GM20431 (cell line): ENCODE data around the gene OVCA2.

Experiments
- in situ Hi-C: fragments of 300-500 bp; cut with MseI, MboI; formaldehyde crosslinking; loops from one replicate; pipeline ENCODE4 v1.15.0; 2020; ENCODE audit warnings: low sequenced_read_pairs; ENCODE audit not compliant: unreplicated experiment

Gene OVCA2

GRCh38 chr17:2041561-2042389 is at the start of gene OVCA2:
Gene OVCA2, plus strand, starts transcription at chr17:2042022. Its CDS starts 26 bp downstream, at chr17:2042048.
- in situ Hi-C loops = no loop called here

- in situ Hi-C loops = no loop called here
Observed at GRCh38 chr17:1992541-1992940, 49.3 kb upstream of the OVCA2 start.

DNA sequence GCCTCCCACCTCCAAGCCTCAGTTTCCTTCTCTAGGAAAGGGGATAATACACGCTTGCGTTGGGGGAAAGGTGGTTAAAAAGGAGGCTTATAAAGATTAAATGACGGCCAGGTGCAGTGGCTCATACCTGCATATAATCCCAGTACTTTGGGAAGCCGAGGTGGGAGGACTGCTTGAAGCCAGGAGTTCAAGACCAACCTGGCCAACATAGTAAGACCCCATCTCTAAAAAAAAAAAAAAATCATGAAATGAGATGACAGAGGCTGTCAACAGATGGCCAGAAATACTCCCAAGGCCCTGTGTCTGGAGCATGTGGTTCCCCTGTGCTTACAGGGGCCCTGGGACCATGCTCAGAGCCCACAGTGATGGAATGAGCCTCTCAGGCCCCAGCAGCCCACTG is 47.1 kb upstream of the OVCA2 start:
- in situ Hi-C loops = no loop called here

DNA sequence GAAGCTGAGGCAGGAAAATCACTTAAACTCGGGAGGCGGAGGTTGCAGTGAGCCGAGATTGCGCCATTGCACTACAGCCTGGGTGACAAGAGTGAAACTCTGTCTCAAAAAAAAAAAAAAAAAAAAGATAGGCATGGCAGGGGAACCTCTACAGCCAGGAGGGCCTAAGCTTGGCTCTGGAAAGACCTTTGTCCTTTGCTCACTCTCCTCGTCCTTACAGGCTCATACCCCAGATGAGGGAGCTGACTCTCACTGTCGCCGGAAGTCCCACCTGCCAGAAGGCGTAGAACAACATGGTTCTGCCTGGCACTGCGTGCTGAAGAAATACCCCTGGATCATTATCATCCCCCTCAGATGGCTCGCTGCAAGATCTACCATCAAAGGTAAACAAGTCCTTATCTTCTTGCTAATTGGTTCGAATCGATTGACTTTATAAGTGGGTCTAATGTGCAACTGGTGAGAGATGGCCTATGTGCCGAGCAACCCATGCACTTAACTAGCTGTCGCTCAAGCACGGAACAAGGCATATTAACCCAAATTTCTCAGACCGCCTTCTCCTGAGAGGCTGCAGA is 46.4 kb upstream of the OVCA2 start:
- in situ Hi-C loops = no loop called here

GRCh38 chr17:1995907-1996799 is 45.7 kb upstream of the OVCA2 start:
- in situ Hi-C loops = no loop called here

GRCh38 chr17:1996800-1997288 is 45.0 kb upstream of the OVCA2 start:
- in situ Hi-C loops = no loop called here

DNA sequence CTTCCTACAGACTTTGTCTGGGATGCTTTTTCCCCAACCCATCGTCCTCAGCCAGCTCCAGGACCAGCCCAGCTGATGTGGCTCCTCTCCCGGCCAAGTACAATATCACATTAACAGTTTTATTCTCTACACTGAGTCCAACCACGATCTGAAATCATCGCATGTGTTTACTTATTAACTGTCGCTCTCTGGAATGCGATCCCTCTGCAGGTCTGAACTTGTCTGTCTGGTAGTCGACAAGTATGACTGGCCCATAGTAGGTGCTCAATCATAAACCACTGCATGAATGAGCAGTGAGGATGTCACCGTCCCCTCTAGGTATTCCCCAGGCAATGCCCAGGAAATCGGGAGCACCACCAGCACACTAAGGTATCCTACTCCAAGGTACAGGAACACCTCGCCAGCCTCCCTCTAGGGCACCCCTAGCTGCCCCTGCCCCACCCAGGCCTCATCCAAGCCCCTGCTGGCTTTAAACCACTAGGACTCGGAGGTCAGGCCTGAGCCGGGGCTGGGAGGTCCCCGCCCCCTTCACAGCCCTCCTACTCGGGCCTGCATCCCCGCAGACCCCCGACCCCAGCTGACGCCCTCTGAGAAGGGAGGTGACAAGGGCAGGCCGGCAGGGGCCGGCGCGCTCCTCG is 44.4 kb upstream of the OVCA2 start:
- in situ Hi-C loops = no loop called here

GRCh38 chr17:1997927-1998742 is 43.7 kb upstream of the OVCA2 start:
- in situ Hi-C loops = no loop called here

DNA sequence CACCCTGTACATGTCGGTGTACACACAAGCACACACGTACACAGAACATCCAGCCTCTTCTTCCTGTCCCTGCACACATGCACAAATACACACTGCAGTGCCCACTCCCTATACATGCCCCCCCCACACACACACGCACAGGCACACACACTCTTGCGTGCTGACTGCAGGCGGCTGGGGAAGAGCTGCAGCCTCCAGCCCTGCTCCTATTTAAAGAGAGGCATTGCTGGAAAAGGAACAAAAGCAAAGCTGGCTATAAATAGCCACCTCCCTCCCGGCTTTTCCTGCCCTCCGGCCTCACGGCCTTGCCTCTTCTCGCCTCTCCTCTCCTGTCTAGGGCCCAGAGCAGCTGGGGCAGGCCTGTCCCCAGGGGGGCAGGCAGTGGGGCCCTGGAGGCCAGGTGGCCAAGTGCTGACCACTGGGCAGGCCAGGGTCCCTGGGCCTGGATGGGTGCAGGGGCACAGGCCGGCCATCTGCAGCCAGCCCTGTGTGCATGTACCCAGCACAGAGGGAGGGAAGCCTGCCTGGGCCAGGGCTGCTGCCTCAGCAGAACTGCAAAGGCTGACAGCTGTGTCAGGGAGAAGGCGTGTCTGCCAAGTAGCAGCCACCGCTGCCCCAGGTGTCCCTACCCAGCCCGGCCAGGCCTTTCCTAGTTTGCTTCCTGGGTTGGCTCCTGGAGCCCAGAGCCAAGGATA is 42.1 kb upstream of the OVCA2 start:
- in situ Hi-C loops = no loop called here

DNA sequence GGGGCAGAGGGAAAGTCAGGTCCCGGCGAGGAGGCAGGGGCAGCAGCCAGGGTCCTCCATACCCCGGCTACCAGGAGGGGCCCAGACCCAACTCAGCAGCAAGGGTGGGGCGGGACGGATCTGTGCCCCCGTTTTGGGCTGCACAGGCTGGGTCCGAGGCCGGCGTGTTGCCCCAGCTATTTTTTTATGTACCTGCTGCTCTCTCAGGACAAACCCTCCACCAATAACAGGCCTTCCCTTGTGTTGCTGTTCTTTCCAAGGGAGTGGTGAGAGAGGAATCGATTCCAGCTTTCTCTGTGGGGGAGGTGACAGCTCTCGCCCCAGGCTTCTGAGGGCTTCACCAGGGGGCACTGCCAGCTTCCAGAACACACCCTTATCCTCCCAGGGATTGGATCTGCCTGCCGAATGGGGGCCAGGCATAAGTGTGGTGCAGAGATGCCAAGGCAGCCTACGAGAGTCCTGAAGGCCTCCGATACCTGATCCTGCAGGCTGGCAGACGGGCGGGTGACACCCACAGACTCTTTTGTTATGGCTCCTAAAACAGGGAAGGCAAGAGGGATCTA is 39.0 kb upstream of the OVCA2 start:
- in situ Hi-C loops = no loop called here

DNA sequence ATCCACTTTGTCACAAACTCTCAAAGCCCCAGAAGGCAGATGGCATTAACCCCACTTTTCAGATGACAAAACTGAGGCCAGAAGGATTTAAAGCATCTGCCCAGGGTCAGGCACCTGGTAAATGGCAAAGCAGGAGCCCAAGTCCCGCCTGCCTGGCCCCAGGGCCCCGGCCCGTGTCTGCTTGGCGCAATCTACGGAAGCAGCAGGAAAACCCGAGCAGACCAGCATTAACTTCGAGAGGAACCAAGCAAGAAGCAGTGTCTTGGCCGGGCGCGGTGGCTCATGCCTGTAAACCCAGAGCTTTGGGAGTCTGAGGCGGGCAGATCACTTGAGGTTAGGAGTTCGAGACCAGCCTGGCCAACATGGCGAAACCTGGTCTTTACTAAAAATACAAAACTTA is 38.3 kb upstream of the OVCA2 start:
- in situ Hi-C loops = no loop called here

DNA sequence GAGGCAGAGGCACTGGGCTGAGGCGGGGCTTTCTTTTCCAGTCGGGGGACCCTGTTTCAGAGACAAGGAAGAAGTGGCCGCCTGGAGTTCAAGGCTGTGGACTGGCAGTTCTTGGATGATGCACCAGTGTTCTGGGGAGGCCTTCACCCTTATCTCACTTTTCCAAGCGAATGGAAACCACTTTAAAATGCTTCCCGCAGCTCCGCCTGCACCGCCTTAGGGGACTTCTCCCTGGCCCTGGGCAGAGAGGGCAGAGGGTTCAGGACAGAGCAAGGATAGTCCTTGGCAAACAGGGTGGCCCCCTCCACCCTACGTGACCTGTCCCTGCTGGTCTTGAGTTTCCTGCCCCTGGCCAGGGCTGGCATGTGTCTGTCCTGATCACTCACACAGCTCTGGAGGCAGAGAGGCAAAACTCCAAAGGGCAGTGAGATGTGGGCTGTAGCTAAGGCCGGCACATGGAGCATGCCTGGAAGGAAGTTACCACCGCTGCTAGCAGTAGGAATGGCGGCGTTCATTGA is 37.3 kb upstream of the OVCA2 start:
- in situ Hi-C loops = no loop called here

DNA sequence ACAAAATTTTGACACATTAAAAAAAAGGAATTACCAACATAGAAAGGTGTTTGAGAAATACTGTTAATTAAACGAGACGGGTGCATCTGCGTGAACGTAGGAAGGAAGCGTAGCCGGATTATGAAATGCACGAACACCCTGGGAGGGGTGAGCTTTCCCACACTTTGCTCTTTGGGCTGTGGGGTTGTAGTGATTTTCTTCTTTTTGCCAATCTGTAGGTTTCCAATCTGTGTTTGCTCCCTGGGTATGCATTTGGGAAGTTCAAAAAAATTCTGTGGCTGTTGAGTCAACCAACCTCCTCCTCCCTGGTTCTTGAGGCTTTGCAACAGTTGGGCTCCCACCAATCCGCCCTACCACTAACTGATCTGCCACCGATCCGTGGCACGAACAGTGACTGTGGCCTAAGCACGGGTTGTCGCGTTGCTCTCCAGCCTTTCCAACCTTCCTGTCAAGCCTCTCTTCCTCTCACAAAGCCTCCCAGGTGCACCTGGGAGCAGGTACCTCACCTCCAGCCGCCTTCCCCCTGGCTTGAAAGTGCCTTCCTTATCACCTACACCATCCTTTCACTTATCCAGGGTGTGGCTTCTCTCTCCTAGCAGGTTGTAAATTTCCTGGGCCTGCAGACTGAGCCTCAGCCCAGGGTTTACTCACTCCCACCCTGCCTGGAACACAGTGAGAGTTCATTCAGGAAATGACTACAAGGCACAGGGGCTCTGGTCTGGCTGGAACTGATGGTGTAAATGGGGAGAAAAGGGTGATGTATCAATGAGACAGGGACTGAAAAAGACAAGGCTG is 33.3 kb upstream of the OVCA2 start:
- in situ Hi-C loops = no loop called here

DNA sequence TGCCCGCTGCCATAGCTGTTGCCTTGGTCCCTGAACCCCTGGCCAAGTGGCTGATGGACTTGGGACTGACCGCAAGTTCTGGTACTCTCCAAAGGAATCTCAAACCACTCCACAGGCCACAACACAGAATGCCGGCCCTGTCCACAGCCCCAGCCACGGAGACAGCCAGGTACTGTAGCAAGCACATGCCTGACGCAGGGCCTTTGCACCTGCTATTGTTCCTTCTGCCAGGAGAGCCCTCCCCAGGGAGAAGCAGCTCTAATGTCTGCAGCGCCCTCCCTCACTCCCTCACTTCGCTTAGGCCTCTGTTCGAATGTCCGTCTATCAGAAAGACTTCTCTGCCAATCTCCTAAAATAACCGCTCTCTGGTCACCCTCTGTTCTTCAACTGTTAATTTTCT is 32.1 kb upstream of the OVCA2 start:
- in situ Hi-C loops = no loop called here

- in situ Hi-C loops = no loop called here
Observed at GRCh38 chr17:2011411-2012371, 30.1 kb upstream of the OVCA2 start.

GRCh38 chr17:2012499-2012898 is 29.3 kb upstream of the OVCA2 start:
- in situ Hi-C loops = no loop called here
